Stimulated activated naive CD8-positive, alpha-beta T cell treated with anti-CD3 and anti-CD28 coated beads, Interleukin-15, amount 100 ng/mL, for 72 hours (primary cell): Measurements from ENCODE around the gene AIM2.
"Not testable (repeated sequence)": the region's sequence is repeated elsewhere in the genome, so short reads cannot be mapped to it uniquely, and the experiment has no call there.

ENCODE experiments used
- ATAC-seq: fragments of 150-1000 bp; cut with Tn5 transposase; 2 replicates; pipeline ENCODE4 v1.10.0; 2021; ENCODE audit warnings: mild to moderate bottlenecking, moderate library complexity
- DNase-seq, 2 donors: peaks; one replicate each; pipeline ENCODE4 v3.0.0; 2021 to 2022
- H3K27ac Mint-ChIP-seq, 2 donors: one replicate each; pipeline ENCODE4 v1.8.0; 2022; ENCODE audit warnings: mild to moderate bottlenecking in 2 of 2, mixed read lengths in 2 of 2, moderate library complexity in 2 of 2
- H3K27me3 Mint-ChIP-seq: one replicate; pipeline ENCODE4 v1.8.0; 2022; ENCODE audit warnings: mixed read lengths
- H3K4me1 Mint-ChIP-seq: one replicate; pipeline ENCODE4 v1.8.0; 2022; ENCODE audit warnings: mild to moderate bottlenecking, mixed read lengths
- H3K4me3 Mint-ChIP-seq, 2 donors: one replicate each; pipeline ENCODE4 v1.8.0; 2022; ENCODE audit warnings: mild to moderate bottlenecking in 2 of 2, mixed read lengths in 2 of 2, moderate library complexity in 1 of 2
- H3K9me3 Mint-ChIP-seq, 2 donors: one replicate each; pipeline ENCODE4 v1.8.0; 2022; ENCODE audit warnings: mixed read lengths in 2 of 2

Gene AIM2, protein sequence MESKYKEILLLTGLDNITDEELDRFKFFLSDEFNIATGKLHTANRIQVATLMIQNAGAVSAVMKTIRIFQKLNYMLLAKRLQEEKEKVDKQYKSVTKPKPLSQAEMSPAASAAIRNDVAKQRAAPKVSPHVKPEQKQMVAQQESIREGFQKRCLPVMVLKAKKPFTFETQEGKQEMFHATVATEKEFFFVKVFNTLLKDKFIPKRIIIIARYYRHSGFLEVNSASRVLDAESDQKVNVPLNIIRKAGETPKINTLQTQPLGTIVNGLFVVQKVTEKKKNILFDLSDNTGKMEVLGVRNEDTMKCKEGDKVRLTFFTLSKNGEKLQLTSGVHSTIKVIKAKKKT

DNA sequence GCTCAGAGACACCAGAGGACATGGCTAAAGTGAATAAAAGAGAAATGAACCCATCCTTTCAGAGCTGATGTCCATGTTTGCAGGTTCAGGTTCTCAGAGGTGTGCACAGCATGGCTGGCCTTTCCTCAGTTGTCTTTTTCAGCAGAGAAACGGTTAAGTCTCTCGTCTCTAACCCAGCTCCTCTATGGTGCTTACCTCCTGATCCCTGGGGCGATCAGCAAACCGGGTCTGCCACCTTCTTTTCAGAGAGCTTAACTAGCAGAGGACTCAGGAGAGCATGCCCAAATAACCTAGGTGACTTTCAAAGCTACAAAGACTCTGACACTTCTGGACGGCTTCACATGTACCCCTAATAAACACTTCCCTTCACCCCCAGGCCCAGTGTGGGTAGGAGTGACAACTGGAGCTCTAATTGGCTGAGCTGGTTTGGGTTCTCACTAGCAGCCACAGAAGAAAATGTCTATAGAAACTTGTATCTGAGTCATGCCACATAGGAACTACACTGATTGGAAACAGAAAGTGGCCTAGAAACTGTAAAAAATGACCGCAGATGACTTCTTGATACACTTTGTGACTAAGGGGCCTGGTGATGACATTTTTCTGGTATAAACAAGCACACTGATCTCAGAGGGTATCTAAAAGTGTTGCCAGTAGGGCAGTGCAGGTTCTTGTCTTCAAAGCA is at the start of gene AIM2:
Gene AIM2 (minus strand): TSS at position 329 of the 682 bp plus-strand sequence. CDS start 3,267 bp downstream, outside the sequence.
- H3K27ac Mint-ChIP-seq = peak within 1 kb of the TSS; percentile 97 to 99
- H3K9me3 Mint-ChIP-seq = peaks cover 0 to 5% of the 10 kb centered on the region in 2 donors
- peaks cover 22% of the 10 kb centered on the region for H3K4me1 Mint-ChIP-seq
- ATAC-seq (peak; percentile 89), DNase-seq (no peak)
- peaks cover 9% of the 10 kb centered on the region for H3K27me3 Mint-ChIP-seq
- peak within 1 kb of the TSS; percentile 73 to 84 for H3K4me3 Mint-ChIP-seq

DNA sequence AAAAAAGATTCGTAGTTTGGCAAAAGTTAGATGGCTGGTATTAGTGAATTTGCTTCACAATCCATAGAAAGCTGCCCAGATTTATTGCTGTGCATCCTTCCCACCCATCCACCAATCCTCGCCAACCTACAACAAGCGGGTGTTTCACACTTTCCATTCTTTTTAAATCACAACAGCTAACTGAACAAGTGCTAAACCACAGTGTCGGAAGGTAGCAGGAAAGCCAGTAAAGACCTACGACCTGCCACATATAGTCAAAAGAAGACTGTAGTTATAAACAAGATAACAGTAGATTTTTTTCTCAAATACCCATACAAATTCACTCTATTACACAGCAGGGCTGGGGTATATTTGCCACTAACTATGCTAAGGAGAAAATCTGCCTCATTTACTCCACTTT is 47.0 kb upstream of the AIM2 start:
- Mint-ChIP-seq H3K27ac (no peak overlapping the region), H3K27me3 (peaks cover 32% of the 10 kb centered on the region), H3K4me3 (no peak overlapping the region), H3K9me3 (no peaks in the 10 kb centered on the region), H3K4me1 (peaks cover 4% of the 10 kb centered on the region)
- DNase-seq = no peak
- no peak for ATAC-seq

DNA sequence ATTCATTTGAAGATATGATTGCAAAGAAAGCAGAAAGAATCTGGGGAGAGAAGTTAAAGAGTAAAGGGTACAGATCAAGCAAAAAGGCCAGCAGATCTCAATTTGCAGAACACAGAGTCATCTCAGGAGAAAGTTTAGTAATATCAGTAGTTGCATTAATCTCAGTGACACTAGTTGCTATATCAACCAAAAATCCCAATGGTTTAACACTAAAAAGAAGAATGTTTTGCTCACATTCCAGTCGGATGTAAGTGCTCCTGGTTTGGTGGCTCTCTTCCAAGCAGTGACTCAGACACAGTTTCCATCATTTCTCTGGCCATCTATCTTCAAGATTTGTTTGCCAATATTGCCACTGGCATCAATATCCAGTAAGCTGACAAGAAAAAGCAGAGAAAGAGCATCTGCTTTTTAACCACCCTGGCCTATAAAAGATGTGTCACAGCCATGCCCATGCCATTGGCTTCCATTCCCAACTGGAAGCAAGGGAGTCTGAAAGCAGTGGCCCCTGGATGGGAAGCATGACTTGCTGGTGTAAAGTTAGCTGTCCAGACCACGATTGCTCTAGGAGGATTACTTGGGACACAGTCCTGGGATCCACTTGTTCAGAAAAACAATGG is 45.5 kb upstream of the AIM2 start:
- Mint-ChIP-seq H3K9me3 (no peaks in the 10 kb centered on the region), H3K4me1 (peaks cover 4% of the 10 kb centered on the region), H3K27ac (no peak overlapping the region), H3K27me3 (peaks cover 33% of the 10 kb centered on the region), H3K4me3 (no peak overlapping the region)
- DNase-seq (no peak), ATAC-seq (peak; percentile 83)

DNA sequence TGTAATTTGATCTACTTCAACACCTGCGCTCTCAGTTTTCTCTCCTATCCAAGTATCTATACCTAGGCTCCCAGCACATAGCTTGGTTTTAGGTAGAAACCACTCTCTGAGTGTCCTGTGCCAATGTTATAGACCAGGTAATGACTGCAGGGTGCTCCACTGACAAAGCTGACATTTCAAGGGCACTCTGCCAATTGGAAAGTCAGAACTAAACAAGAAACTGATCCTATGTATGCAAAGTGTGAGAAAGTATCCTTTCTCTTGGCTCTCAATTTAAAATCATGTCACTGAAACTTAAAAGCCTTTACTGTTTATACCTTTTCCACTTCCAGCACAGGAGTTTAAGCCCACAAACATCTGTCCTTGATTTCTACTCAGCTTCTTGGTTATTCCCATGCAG is 45.0 kb upstream of the AIM2 start:
- ATAC-seq (peak; percentile 70), DNase-seq (no peak)
- peaks cover 4% of the 10 kb centered on the region for H3K4me1 Mint-ChIP-seq
- peak overlapping the region in 1 of 2 donors; percentile 26 for H3K4me3 Mint-ChIP-seq
- no peaks in the 10 kb centered on the region for H3K9me3 Mint-ChIP-seq
- no peak overlapping the region for H3K27ac Mint-ChIP-seq
- peaks cover 33% of the 10 kb centered on the region for H3K27me3 Mint-ChIP-seq

DNA sequence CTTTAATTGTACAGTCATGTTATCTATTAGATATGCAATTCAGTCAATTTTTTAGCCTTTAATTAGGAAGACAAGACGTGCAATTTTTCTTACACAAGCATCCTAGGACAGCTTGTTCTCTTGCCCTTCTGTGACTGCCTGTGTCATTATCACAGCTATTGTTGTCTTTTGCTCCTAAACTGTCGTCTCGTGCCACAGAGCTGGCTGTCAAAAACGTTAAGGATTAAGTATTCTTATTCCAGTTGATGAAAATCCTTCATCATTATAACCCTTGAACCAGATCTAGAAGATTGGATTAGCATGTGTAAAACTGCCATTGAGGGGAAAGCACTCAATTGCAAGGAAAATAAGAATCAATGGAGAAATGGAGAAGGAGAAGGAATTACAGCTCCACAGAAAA is 43.8 kb upstream of the AIM2 start:
- peaks cover 33% of the 10 kb centered on the region for H3K27me3 Mint-ChIP-seq
- peaks cover 4% of the 10 kb centered on the region for H3K4me1 Mint-ChIP-seq
- DNase-seq = no peak
- H3K9me3 Mint-ChIP-seq = no peaks in the 10 kb centered on the region
- no peak for ATAC-seq
- no peak overlapping the region for H3K27ac Mint-ChIP-seq
- H3K4me3 Mint-ChIP-seq = no peak overlapping the region

DNA sequence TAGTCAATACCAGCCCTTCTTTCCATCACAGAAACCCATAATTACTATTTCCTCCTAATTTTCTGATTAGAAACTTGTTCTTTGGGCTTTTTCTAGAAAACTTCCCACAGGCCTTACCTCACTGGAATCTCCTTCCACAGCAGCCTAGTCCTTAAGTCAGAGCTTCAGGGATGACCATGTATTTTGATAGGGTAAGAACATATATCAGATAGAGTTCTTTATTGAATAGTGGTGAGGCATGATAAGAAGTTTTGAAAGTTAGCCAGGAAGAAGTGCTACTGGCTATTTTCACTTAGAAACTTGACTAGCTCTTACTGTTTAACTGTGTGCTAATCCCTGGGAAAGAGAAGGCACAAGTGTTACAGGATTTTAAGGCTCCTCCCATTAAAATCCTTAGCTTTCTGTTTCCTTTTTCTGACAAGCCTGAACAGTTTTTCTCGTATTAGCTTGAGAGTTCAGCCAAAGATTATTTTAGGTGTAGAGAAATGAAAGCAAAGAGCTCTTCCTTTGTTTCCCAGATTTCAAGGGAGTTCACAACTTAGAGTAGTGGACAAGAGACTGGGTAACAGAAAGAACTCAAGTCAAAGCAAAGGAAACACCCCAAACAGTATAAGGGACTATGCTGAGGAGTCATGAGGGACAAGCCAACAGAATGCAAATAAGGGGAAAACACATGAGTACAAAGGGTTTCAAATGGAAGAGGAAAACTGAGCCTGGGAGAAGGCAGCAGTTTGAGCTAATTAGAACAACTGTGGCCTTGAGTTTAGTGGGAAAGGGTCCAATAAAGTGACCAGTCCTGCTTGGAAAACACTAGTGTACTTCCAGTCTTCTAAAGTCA is 37.2 kb upstream of the AIM2 start:
- Mint-ChIP-seq H3K4me1 (no peaks in the 10 kb centered on the region), H3K27me3 (peaks cover 29% of the 10 kb centered on the region)
- no peak for ATAC-seq

DNA sequence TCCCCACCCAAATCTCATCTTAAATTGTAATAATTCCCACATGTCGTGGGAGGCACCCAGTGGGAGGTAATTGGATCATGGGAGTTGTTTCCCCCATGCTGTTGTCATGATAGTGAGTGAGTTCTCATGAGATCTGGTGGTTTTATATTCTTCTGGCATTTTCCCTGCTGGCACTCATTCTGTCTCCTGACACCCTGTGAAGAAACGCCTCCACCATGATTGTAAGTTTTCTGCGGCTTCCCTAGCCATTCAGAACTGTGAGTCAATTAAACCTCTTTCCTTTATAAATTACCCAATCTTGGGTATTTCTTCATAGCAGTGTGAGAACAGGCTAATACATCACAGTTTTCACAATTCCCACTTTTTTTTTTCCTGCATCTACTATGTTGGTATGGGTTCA is 26.5 kb upstream of the AIM2 start:
- not testable (repeated sequence) for H3K4me3 Mint-ChIP-seq, H3K27ac Mint-ChIP-seq, ATAC-seq, DNase-seq, H3K4me1 Mint-ChIP-seq, H3K9me3 Mint-ChIP-seq
- peaks cover 64% of the 10 kb centered on the region for H3K27me3 Mint-ChIP-seq

More for the DNA sequence above, 37.2 kb upstream of the AIM2 start:
- no peaks in the 10 kb centered on the region for H3K9me3 Mint-ChIP-seq
- DNase-seq = no peak
- no peak overlapping the region for H3K4me3 Mint-ChIP-seq
- no peak overlapping the region for H3K27ac Mint-ChIP-seq

DNA sequence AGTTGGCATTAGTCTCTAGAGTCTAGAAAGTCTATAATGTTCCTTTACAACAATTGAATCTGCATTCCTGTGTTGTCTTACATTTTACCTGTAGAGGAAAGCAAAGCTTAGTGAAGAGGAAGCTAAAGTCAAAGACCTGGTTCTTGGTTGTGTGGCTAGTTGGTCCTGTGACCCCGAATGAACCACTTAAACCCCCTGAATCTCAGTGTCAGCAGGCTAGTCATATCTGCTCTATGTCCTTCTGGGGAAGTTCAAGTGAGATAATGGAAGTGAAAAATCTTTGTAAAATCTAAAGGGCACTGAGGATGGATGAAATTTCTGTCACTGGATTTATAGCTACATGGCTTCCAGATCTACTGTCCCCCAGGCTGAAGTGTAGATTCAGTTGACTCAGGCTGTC is 24.0 kb upstream of the AIM2 start:
- Mint-ChIP-seq H3K27ac (no peak overlapping the region), H3K4me1 (no peaks in the 10 kb centered on the region)
- no peak for ATAC-seq

DNA sequence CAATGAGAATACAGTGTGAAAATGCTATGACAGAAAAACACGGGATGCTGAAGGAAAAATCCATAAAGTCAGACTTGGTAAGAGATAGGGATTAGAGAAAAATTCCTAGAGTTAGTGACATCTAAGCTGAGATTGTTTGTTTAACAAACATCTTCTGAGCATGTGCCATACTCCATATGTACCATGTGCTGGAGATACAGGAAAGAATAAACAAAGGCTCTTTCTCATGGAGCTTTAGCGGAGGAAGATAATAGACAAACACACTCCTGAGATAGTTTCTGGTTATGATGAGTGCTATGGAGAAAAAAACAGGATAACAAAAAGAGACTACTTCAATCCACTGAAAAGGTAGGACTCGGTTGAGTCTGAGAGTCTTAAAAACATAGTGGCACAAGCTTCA is 22.0 kb upstream of the AIM2 start:
- Mint-ChIP-seq H3K27ac (no peak overlapping the region), H3K4me3 (no peak overlapping the region), H3K9me3 (no peaks in the 10 kb centered on the region), H3K27me3 (peaks cover 40% of the 10 kb centered on the region), H3K4me1 (no peaks in the 10 kb centered on the region)
- ATAC-seq = no peak
- no peak for DNase-seq

More for the DNA sequence above, 24.0 kb upstream of the AIM2 start:
- DNase-seq = no peak
- Mint-ChIP-seq H3K4me3 (no peak overlapping the region), H3K27me3 (peaks cover 44% of the 10 kb centered on the region), H3K9me3 (no peaks in the 10 kb centered on the region)

DNA sequence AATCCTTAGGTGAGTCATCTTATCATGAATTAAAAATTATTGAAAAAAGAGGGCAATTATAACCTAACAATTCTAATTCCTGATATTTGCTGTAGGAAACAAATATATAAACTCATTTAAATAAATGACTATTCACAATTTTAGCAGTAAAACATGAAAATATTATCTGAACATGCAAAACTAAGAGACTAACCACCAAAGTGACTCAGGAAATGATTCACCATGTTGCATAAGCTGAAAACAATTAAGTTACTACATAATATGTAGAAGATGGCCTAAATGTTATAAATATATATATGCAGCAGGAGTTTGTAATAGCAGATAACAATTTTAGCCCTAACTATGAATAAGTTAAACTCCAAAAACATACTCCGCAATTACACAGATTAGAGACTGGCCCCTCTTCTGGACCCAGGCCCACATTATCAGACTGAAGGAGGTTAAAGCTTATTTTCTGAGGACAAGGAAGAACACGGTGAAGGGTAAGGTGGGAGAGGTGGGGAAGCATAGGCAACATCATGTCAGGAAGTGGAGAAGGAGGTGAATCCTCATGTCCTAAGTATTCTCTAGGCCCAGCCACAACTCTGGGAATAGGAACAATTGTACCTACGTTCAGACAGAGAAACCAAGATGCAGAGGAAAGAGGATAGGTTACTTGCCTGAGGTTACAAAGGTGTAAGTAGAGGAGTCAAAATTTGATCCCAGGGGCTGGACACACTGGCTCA is 15.6 kb upstream of the AIM2 start:
- DNase-seq = no peak
- H3K27ac Mint-ChIP-seq = peak overlapping the region; percentile 89 to 90
- no peaks in the 10 kb centered on the region for H3K27me3 Mint-ChIP-seq
- no peaks in the 10 kb centered on the region for H3K9me3 Mint-ChIP-seq
- no peak for ATAC-seq
- H3K4me3 Mint-ChIP-seq = peak overlapping the region in 1 of 2 donors; percentile 27
- peaks cover 45% of the 10 kb centered on the region for H3K4me1 Mint-ChIP-seq

DNA sequence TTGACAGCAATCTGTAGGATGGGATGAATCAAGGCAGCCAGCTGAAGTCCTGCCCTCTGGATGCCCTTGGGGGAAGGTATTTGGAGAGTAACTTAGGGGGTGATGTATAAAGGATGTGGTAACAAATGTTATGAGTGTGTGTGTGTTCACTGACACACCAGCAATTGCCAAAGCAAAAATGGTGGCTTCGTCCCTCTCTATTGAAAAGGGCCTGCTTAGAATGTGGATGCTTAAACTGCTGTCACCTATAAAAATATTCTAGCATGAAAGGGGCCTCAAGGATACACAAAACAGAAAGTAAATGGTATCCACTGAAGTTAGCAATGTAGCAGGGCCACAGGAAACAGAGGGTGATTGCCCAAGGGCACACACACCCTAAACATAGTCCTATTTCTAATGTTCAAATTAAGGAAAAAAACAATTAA is 15.1 kb upstream of the AIM2 start:
- peak overlapping the region; percentile 8 to 89 for H3K27ac Mint-ChIP-seq
- H3K4me3 Mint-ChIP-seq = peak overlapping the region; percentile 27 to 48
- no peaks in the 10 kb centered on the region for H3K27me3 Mint-ChIP-seq
- ATAC-seq (peak; percentile 93), DNase-seq (peak in 1 of 2 donors; percentile 26)
- H3K9me3 Mint-ChIP-seq = no peaks in the 10 kb centered on the region
- peaks cover 45% of the 10 kb centered on the region for H3K4me1 Mint-ChIP-seq

DNA sequence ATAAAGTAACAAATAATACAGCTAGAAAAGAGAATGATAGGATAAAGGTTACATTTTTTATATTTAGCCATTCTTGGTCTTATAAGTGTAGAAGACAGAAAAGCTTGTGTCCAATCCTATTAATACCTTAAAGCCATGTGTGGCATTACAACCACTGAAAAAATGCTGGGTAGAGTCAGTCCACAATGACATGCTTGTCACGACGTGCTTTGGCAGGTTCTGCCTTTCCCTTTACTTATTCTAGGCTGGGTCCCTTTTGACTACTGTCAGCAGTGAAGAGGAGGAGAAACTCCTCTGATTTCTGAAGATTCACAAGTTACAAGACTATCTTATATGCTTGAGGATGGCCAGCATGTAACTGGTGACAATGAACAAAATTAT is 14.6 kb upstream of the AIM2 start:
- peaks cover 45% of the 10 kb centered on the region for H3K4me1 Mint-ChIP-seq
- ATAC-seq = peak; percentile 25
- H3K4me3 Mint-ChIP-seq = peak overlapping the region; percentile 27 to 48
- no peaks in the 10 kb centered on the region for H3K9me3 Mint-ChIP-seq
- H3K27me3 Mint-ChIP-seq = no peaks in the 10 kb centered on the region
- DNase-seq = no peak
- peak overlapping the region; percentile 8 to 89 for H3K27ac Mint-ChIP-seq

DNA sequence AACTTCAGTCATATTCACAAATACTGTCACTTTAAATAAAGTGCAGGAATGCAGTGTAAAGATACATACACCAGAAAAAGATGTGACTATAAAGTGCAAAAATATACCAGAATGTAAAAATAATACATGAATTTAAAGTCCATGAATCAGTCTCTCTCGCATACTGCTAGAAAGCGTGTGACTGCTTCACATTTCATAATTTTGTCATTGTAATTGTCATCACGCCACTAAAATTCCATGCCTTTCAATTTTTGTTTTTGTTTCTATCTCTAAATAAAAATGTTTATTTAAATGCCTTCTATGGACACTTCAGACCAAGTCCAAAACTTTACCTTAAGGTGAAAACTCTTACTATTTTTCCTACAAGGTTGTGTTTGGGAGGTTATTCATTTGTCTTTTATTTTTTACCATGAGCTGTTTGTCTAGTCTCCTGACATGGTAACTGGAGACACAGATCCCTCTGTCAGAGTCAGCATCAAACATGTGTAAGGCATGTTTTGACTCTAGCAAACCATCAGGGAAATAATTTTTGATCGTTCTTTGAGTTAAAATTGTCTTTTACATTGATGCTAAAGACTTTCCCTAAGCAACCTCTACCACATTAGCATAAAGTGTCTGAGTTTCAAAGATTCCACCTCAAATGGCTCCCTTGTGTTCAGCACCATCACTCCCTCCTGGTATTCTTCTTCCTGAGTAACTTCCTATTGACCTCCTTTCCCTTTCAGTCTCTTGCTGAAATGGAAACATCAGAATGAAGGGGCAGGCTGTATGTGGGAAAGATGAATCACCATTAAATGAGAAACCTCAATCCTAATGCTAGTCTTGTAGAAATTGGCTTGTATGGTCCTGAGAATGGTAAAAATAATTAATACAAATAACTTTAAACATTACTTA is 14.0 kb upstream of the AIM2 start:
- ATAC-seq (no peak), DNase-seq (no peak)
- Mint-ChIP-seq H3K4me3 (peak overlapping the region in 1 of 2 donors; percentile 23), H3K9me3 (no peaks in the 10 kb centered on the region), H3K4me1 (peaks cover 45% of the 10 kb centered on the region), H3K27me3 (no peaks in the 10 kb centered on the region), H3K27ac (peak overlapping the region in 1 of 2 donors; percentile 46)

DNA sequence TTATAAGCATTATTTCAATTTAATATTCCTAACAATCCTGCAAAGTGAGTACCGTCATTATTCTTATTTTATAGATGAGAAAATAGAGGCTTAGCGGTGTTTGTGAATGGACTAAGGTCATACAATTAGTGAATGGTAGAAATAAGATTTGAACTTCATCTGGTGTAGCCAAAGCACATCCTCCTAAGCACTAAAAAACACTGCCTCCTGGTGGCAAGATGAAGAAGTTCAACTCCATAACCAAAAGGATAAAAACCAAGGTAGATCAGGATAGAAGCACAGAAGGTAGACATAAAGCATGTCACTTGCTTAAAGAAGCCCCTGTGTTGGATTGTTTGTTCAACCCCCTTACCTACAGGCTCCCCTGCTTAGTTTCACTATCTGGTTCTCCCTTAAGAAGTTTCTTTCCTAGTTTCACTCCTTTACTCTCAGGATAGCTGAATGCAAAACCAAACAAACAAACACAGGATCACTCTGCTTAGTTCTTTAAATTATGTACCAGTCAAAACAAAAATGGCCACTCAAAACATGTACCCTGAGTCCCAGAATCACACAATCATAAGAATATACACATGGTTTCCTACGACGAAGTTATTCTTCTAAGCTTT is 12.7 kb upstream of the AIM2 start:
- DNase-seq (no peak), ATAC-seq (no peak)
- Mint-ChIP-seq H3K27me3 (no peaks in the 10 kb centered on the region), H3K9me3 (no peaks in the 10 kb centered on the region), H3K4me3 (no peak overlapping the region), H3K4me1 (peaks cover 45% of the 10 kb centered on the region), H3K27ac (no peak overlapping the region)
